Right lung (tissue), 5 donors: ENCODE data around the gene CSTF3. TPM values are rescaled to one million over a fixed set of nuclear protein-coding genes. Genes with fewer than 3 reads are reported as not detected.

Experiments
- DNase-seq, 2 donors: peaks; one replicate each; pipeline ENCODE4 v3.0.0-alpha.2; 2013
- polyA plus RNA-seq, 5 donors: library from polyadenylated mRNA; unstranded; fragments of 120-200 nt; gene quantifications; one replicate each; pipeline versions ENCODE4 v1.2.1 to v1.2.3, GENCODE V29; 2013; ENCODE audit warnings: inconsistent platforms in 1 of 5, low replicate concordance in 1 of 5; ENCODE audit not compliant: insufficient read length in 5 of 5, insufficient read depth in 1 of 5

The CSTF3 gene
- polyA plus RNA-seq, 5 donors: 46.1 to 62.2 (median 55.3) TPM

GRCh38 chr11:33045551-33046255 is 115.6 kb downstream of the CSTF3 start:
- DNase-seq: no peak

- DNase-seq: no peak
These were observed 117.0 kb downstream of the CSTF3 start for GRCh38 chr11:33044285-33044756.

- DNase-seq: no peak
These were observed 118.0 kb downstream of the CSTF3 start for GRCh38 chr11:33043221-33043830.

- DNase-seq: no peak
These were observed 120.3 kb downstream of the CSTF3 start for GRCh38 chr11:33040862-33041453.

- DNase-seq: no peak
These were observed 121.0 kb downstream of the CSTF3 start for GRCh38 chr11:33040033-33040861.

GRCh38 chr11:33039274-33040032 is 121.8 kb downstream of the CSTF3 start, which contains the start of gene TCP11L1:
TSS of gene TCP11L1 (plus strand) at chr11:33039572. CDS start at chr11:33043774, 4,202 bp downstream.
- peak; percentile 94 to 95 for DNase-seq

- DNase-seq: no peak
These were observed 126.3 kb downstream of the CSTF3 start for GRCh38 chr11:33035011-33035410.

Other genes with a start within 250 kb of the CSTF3 start
- 10 to 100 TPM; 16.7 to 26.9 (median 23.0) TPM for gene DEPDC7, start 145.6 kb downstream of the CSTF3 start, polyA plus RNA-seq
- 10 to 100 TPM in 4 of 5 donors, 1 to 10 TPM in 1; 8.9 to 16.9 (median 15.0) TPM for gene TCP11L1, start 121.9 kb downstream of the CSTF3 start, polyA plus RNA-seq
- 10 to 100 TPM; 35.8 to 49.7 (median 49.2) TPM for gene HIPK3, start 95.9 kb upstream of the CSTF3 start, polyA plus RNA-seq
- gene KIAA1549L, start 214.6 kb upstream of the CSTF3 start, polyA plus RNA-seq: 1 to 10 TPM; 1.9 to 3.4 (median 2.4) TPM